Natural killer cell (primary cell): Measurements from ENCODE around the gene EFCAB6. TPM values are rescaled to one million over a fixed set of nuclear protein-coding genes. Genes with fewer than 3 reads are reported as not detected.

Experiments used
- ATAC-seq, 3 donors: fragments of 150-1000 bp in 2 of 3; fragments of 200-7000 bp in 1 of 3; cut with Tn5 transposase; 1 replicate in 1 of 3; 2 replicates in 2 of 3; pipeline ENCODE4 v1.10.0; 2021; ENCODE audit warnings: mild to moderate bottlenecking in 2 of 3, moderate library complexity in 2 of 3
- DNase-seq, 2 donors: peaks; one replicate each; pipeline versions ENCODE4 v3.0.0 to v3.0.0-alpha.2; 2013 to 2021; ENCODE audit warnings: mixed read lengths in 1 of 2
- H3K27ac ChIP-seq: one replicate; pipeline ENCODE4 v1.5.1; 2013; ENCODE audit warnings: mild to moderate bottlenecking, low read length
- H3K27me3 ChIP-seq: one replicate; pipeline ENCODE4 v1.6.1; 2013; ENCODE audit warnings: low read length; ENCODE audit not compliant: control insufficient read depth, insufficient read depth
- H3K36me3 ChIP-seq: one replicate; pipeline ENCODE4 v1.6.1; 2013; ENCODE audit warnings: low read length; ENCODE audit not compliant: control insufficient read depth, insufficient read depth
- H3K4me1 ChIP-seq: one replicate; pipeline ENCODE4 v1.6.1; 2013; ENCODE audit warnings: low read length; ENCODE audit not compliant: control insufficient read depth, insufficient read depth
- H3K4me3 ChIP-seq: one replicate; pipeline ENCODE4 v1.5.1; 2013; ENCODE audit warnings: low read length
- H3K9me3 ChIP-seq: one replicate; pipeline ENCODE4 v1.6.1; 2013; ENCODE audit warnings: low read length; ENCODE audit not compliant: control insufficient read depth, insufficient read depth
- H3K27ac Mint-ChIP-seq, 2 donors: one replicate each; pipeline ENCODE4 v1.8.0; 2022; ENCODE audit warnings: mild to moderate bottlenecking in 2 of 2, mixed read lengths in 2 of 2, moderate library complexity in 1 of 2
- H3K27me3 Mint-ChIP-seq, 2 donors: one replicate each; pipeline ENCODE4 v1.8.0; 2022; ENCODE audit warnings: low read depth in 2 of 2, mixed read lengths in 2 of 2
- H3K36me3 Mint-ChIP-seq: one replicate; pipeline ENCODE4 v1.8.0; 2022; ENCODE audit warnings: mixed read lengths
- H3K4me1 Mint-ChIP-seq, 2 donors: one replicate each; pipeline ENCODE4 v1.8.0; 2022; ENCODE audit warnings: mixed read lengths in 2 of 2
- H3K4me3 Mint-ChIP-seq: one replicate; pipeline ENCODE4 v1.8.0; 2022; ENCODE audit warnings: mild to moderate bottlenecking, moderate library complexity, mixed read lengths
- H3K9me3 Mint-ChIP-seq, 2 donors: one replicate each; pipeline ENCODE4 v1.8.0; 2022; ENCODE audit warnings: mixed read lengths in 2 of 2
- CTCF ChIP-seq: fragments of 200-600 bp; IDR thresholded peaks from one replicate; pipeline ENCODE4 v1.8.0; 2022; ENCODE audit warnings: antibody characterized with exemption
- WGBS: methylation state at CpG from one replicate; pipeline ENCODE4 v1.1.7; 2013; ENCODE audit warnings: missing lambda C conversion rate; ENCODE audit not compliant: insufficient coverage; 5-methylcytosine and 5-hydroxymethylcytosine counted together
- intact Hi-C: fragments of 100-400 bp; cut with micrococcal nuclease; formaldehyde crosslinking; loops from one replicate; pipeline ENCODE4 v1.14.2; 2022
- total RNA-seq, 4 donors: library from RNA; stranded (reverse); fragments of 120-200 nt in 1 of 4; gene quantifications; one replicate each; pipeline versions ENCODE4 v1.2.3 to v1.2.4, GENCODE V29; 2013 to 2022

The EFCAB6 gene
- total RNA-seq, 3 donors from 2014 or later (not counting 1 experiment from before 2014, with no cell fraction given), result 0.23 to 0.35 (median 0.26) TPM

GRCh38 chr22:43550672-43551071 lies 261.4 kb downstream of the EFCAB6 start:
- H3K9me3 Mint-ChIP-seq, result no peaks in the 10 kb centered on the region
- whole genome bisulfite sequencing, result 90% methylated on average over 5 of the region's 6 CpGs

GRCh38 chr22:43550024-43550620 lies 262.0 kb downstream of the EFCAB6 start:
- no peaks in the 10 kb centered on the region for H3K36me3 Mint-ChIP-seq
- 75% methylated on average over 14 of the region's 14 CpGs for WGBS
- H3K4me1 Mint-ChIP-seq, result no peaks in the 10 kb centered on the region
- H3K9me3 Mint-ChIP-seq, result no peaks in the 10 kb centered on the region
- no peak overlapping the region for H3K4me3 Mint-ChIP-seq
- no peak for TF ChIP-seq CTCF
- peaks cover 7 to 14% of the 10 kb centered on the region in 2 donors for H3K27me3 Mint-ChIP-seq
- Histone ChIP-seq H3K4me1 (no peaks in the 10 kb centered on the region), H3K4me3 (no peak overlapping the region), H3K36me3 (no peaks in the 10 kb centered on the region), H3K9me3 (no peaks in the 10 kb centered on the region), H3K27ac (no peak overlapping the region), H3K27me3 (no peaks in the 10 kb centered on the region)
- intact Hi-C loops, result no loop called here
- no peak for DNase-seq
- no peak for ATAC-seq
- H3K27ac Mint-ChIP-seq, result no peak overlapping the region

More at GRCh38 chr22:43550672-43551071, 261.4 kb downstream of the EFCAB6 start:
- DNase-seq, result no peak
- H3K36me3 ChIP-seq, result no peaks in the 10 kb centered on the region
- no peaks in the 10 kb centered on the region for H3K9me3 ChIP-seq
- no peak overlapping the region for H3K27ac Mint-ChIP-seq
- TF ChIP-seq CTCF, result no peak
- H3K27ac ChIP-seq, result no peak overlapping the region
- H3K27me3 Mint-ChIP-seq, result peaks cover 7 to 19% of the 10 kb centered on the region in 2 donors
- H3K4me3 Mint-ChIP-seq, result no peak overlapping the region
- no peaks in the 10 kb centered on the region for H3K4me1 Mint-ChIP-seq
- H3K4me1 ChIP-seq, result no peaks in the 10 kb centered on the region
- no peak for ATAC-seq
- H3K36me3 Mint-ChIP-seq, result no peaks in the 10 kb centered on the region
- no peaks in the 10 kb centered on the region for H3K27me3 ChIP-seq
- intact Hi-C loops, result no loop called here
- H3K4me3 ChIP-seq, result no peak overlapping the region

- no peaks in the 10 kb centered on the region for H3K4me1 Mint-ChIP-seq
- H3K9me3 Mint-ChIP-seq, result no peaks in the 10 kb centered on the region
- Histone ChIP-seq H3K9me3 (no peaks in the 10 kb centered on the region), H3K27ac (no peak overlapping the region), H3K36me3 (no peaks in the 10 kb centered on the region), H3K4me3 (no peak overlapping the region), H3K27me3 (no peaks in the 10 kb centered on the region), H3K4me1 (no peaks in the 10 kb centered on the region)
- ATAC-seq (no peak), DNase-seq (no peak)
- no peak for TF ChIP-seq CTCF
- H3K27ac Mint-ChIP-seq, result no peak overlapping the region
- no peaks in the 10 kb centered on the region for H3K36me3 Mint-ChIP-seq
- 61% methylated on average over 5 of the region's 5 CpGs for WGBS
- intact Hi-C loops, result no loop called here
- peaks cover 7% of the 10 kb centered on the region in 2 donors for H3K27me3 Mint-ChIP-seq
- H3K4me3 Mint-ChIP-seq, result no peak overlapping the region
These were observed 265.9 kb downstream of the EFCAB6 start for GRCh38 chr22:43546186-43546585.

GRCh38 chr22:43544289-43544673 lies 267.8 kb downstream of the EFCAB6 start:
- H3K27ac Mint-ChIP-seq, result no peak overlapping the region
- no peak for DNase-seq
- H3K4me3 ChIP-seq, result no peak overlapping the region
- H3K4me1 ChIP-seq, result no peaks in the 10 kb centered on the region
- WGBS, result 67% methylated on average over 4 of the region's 4 CpGs
- H3K27me3 Mint-ChIP-seq, result peaks cover 7% of the 10 kb centered on the region in 2 donors
- no peaks in the 10 kb centered on the region for H3K9me3 Mint-ChIP-seq
- H3K27me3 ChIP-seq, result no peaks in the 10 kb centered on the region
- H3K9me3 ChIP-seq, result no peaks in the 10 kb centered on the region
- no peaks in the 10 kb centered on the region for H3K36me3 Mint-ChIP-seq
- H3K27ac ChIP-seq, result no peak overlapping the region
- no peaks in the 10 kb centered on the region for H3K36me3 ChIP-seq
- no peak overlapping the region for H3K4me3 Mint-ChIP-seq
- intact Hi-C loops, result no loop called here
- no peak for ATAC-seq
- H3K4me1 Mint-ChIP-seq, result no peaks in the 10 kb centered on the region
- TF ChIP-seq CTCF, result no peak
